HepG2 (cell line): ENCODE results near the gene DHRS7.

Source experiments
- CHD2 ChIP-seq: IDR thresholded peaks from 2 replicates; pipeline ENCODE4 v1.6.1; 2011; ENCODE audit warnings: low read depth, low read length, improper control_type of control experiment
- NR2F2 ChIP-seq: IDR thresholded peaks from 2 replicates; pipeline ENCODE4 v1.6.1; 2012; ENCODE audit warnings: low read depth, inconsistent platforms, borderline replicate concordance
- SMC3 ChIP-seq: IDR thresholded peaks from 2 replicates; pipeline ENCODE4 v1.6.1; 2011; ENCODE audit warnings: low read length, improper control_type of control experiment
- TCF12 ChIP-seq, 2 experiments: fragments of 450-650 bp in 1 of 2; sonication (generic) in 1 of 2; formaldehyde crosslinking in 1 of 2; IDR thresholded peaks; 2 replicates each; pipeline versions ENCODE4 v1.6.1 to v1.8.0; 2017 to 2022; ENCODE audit warnings: antibody characterized with exemption in 1 of 2, mild to moderate bottlenecking in 1 of 2, missing genetic modification reagents in 1 of 2, moderate library complexity in 1 of 2
- ZFP41 ChIP-seq: sonication (generic); formaldehyde crosslinking; IDR thresholded peaks from 2 replicates; pipeline ENCODE4 v1.4.0; 2020; ENCODE audit warnings: mild to moderate bottlenecking, missing genetic modification reagents, borderline replicate concordance
- ZNF737 ChIP-seq: sonication (generic); formaldehyde crosslinking; IDR thresholded peaks from 2 replicates; pipeline ENCODE4 v1.5.0; 2020; ENCODE audit warnings: missing genetic modification reagents, mild to moderate bottlenecking, borderline replicate concordance
- TF ChIP-seq, protein P1 (sequence below): sonication (generic); formaldehyde crosslinking; IDR thresholded peaks from 2 replicates; pipeline ENCODE4 v1.5.0; 2020; ENCODE audit warnings: mild to moderate bottlenecking, missing genetic modification reagents, moderate library complexity
- TF ChIP-seq, protein P2 (sequence below), 2 experiments: fragments of 450-650 bp in 1 of 2; sonication (generic) in 1 of 2; formaldehyde crosslinking; IDR thresholded peaks; 2 replicates each; pipeline versions ENCODE4 v1.5.0 to v1.8.0; 2020 to 2022; ENCODE audit warnings: mild to moderate bottlenecking in 1 of 2, missing genetic modification reagents in 1 of 2

DNA sequence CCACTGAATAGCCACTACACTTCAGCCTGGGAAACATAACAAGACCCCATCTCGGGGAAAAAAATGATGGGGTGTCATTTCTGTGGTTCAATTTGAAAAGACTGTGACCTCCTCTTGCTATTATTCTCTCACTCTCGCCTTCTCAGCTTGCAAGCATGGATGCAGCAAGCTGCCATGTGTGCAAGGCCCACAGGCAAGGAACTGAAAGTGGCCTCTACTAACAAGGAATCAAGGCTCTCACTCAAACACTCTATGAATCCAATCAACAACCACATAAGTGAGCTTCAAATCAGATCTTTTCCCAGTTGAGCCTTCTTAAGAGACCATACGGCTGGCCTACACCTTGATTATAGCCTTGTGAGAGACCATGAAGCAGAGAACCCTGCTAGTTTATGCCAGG lies 17.9 kb upstream of the DHRS7 start:
- TF ChIP-seq TCF12 (IDR thresholded peaks at IDR 0.05) (no peak), TCF12 (CRISPR knock-in tag; IDR thresholded peaks at IDR 0.05) (no peak), CHD2 (no peak), NR2F2 (no peak), ZFP41 (CRISPR knock-in tag) (no peak), ZNF737 (no peak), SMC3 (no peak)
- TF ChIP-seq, protein P1, sequence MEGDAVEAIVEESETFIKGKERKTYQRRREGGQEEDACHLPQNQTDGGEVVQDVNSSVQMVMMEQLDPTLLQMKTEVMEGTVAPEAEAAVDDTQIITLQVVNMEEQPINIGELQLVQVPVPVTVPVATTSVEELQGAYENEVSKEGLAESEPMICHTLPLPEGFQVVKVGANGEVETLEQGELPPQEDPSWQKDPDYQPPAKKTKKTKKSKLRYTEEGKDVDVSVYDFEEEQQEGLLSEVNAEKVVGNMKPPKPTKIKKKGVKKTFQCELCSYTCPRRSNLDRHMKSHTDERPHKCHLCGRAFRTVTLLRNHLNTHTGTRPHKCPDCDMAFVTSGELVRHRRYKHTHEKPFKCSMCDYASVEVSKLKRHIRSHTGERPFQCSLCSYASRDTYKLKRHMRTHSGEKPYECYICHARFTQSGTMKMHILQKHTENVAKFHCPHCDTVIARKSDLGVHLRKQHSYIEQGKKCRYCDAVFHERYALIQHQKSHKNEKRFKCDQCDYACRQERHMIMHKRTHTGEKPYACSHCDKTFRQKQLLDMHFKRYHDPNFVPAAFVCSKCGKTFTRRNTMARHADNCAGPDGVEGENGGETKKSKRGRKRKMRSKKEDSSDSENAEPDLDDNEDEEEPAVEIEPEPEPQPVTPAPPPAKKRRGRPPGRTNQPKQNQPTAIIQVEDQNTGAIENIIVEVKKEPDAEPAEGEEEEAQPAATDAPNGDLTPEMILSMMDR (CRISPR knock-in tag), result no peak
- TF ChIP-seq, protein P2, sequence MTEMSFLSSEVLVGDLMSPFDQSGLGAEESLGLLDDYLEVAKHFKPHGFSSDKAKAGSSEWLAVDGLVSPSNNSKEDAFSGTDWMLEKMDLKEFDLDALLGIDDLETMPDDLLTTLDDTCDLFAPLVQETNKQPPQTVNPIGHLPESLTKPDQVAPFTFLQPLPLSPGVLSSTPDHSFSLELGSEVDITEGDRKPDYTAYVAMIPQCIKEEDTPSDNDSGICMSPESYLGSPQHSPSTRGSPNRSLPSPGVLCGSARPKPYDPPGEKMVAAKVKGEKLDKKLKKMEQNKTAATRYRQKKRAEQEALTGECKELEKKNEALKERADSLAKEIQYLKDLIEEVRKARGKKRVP (CRISPR knock-in tag; IDR thresholded peaks at IDR 0.05), result no peak
